ENCODE measurements around the gene RBMS3.

RBMS3 gene

DNA sequence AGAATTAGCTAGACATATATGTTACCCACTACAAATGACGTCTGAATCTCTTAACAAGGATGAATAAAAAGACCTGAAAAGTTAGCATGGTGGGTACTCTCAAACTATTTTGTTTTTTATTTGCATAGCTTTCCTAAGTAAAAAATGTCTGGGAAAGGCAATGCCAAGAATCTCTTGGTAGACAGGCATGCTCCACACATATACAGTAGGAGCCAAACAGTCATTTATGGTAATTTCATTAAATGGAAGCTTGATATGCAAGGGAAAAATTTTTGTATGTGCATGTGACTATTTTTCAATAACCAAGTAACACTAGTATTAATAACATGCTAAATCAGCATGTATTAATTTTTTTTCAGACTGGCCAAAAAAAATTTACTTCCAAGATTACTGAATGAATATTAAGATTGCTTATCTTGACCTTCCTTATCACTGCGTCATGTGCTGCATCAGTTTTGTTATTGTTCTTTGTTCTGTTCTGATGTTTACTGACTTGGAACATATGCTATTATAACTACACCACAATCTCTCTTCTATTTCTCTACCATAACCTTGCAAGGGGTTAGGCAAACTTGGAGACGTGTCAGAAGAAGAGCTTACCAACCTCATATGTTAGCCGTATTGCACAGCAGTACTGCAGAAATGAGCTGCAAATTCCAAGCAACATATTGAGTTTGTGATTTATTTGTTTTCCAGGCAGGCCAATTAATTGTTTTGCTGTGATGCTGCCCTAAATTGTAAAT lies 255.3 kb downstream of the RBMS3 start:
- FAIRE-seq = peak; percentile 67
- TF ChIP-seq, protein P1, sequence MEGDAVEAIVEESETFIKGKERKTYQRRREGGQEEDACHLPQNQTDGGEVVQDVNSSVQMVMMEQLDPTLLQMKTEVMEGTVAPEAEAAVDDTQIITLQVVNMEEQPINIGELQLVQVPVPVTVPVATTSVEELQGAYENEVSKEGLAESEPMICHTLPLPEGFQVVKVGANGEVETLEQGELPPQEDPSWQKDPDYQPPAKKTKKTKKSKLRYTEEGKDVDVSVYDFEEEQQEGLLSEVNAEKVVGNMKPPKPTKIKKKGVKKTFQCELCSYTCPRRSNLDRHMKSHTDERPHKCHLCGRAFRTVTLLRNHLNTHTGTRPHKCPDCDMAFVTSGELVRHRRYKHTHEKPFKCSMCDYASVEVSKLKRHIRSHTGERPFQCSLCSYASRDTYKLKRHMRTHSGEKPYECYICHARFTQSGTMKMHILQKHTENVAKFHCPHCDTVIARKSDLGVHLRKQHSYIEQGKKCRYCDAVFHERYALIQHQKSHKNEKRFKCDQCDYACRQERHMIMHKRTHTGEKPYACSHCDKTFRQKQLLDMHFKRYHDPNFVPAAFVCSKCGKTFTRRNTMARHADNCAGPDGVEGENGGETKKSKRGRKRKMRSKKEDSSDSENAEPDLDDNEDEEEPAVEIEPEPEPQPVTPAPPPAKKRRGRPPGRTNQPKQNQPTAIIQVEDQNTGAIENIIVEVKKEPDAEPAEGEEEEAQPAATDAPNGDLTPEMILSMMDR (IDR thresholded peaks at IDR 0.05; ENCODE audit: insufficient read depth, missing control alignments) = no peak
- no peak for DNase-seq (ENCODE audit: insufficient read length, low spot score)

- FAIRE-seq = no peak
- TF ChIP-seq, protein P1 (IDR thresholded peaks at IDR 0.05; ENCODE audit: insufficient read depth, missing control alignments) = no peak
- DNase-seq (ENCODE audit: insufficient read length, low spot score) = no peak
Observed at GRCh38 chr3:29537889-29538609, 257.2 kb downstream of the RBMS3 start.

DNA sequence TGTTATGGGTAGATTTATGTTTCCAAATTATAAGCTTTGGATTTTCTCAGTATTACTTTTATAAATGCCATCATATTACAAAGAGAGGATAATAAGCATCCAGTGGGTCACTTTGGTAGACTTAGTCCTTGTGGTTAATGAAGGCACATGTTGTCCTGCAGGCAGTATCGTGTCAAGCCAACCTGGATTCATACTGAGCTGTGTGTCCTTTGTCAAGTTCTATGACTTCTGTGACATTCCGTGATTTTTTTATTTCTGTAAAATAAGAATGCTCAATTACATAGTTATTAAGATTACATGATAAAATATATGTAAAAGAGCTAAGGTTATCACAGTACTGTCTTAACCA lies 257.7 kb downstream of the RBMS3 start:
- TF ChIP-seq, protein P1 (IDR thresholded peaks at IDR 0.05; ENCODE audit: insufficient read depth, missing control alignments) = no peak
- no peak for FAIRE-seq
- no peak for DNase-seq (ENCODE audit: insufficient read length, low spot score)

GRCh38 chr3:29540544-29540943 lies 259.7 kb downstream of the RBMS3 start:
- DNase-seq (ENCODE audit: insufficient read length, low spot score) (no peak), FAIRE-seq (no peak)
- TF ChIP-seq, protein P1 (IDR thresholded peaks at IDR 0.05; ENCODE audit: insufficient read depth, missing control alignments) = no peak

GRCh38 chr3:29544701-29545363 lies 264.0 kb downstream of the RBMS3 start:
- FAIRE-seq (peak; percentile 6), DNase-seq (ENCODE audit: insufficient read length, low spot score) (no peak)
- TF ChIP-seq, protein P1 (IDR thresholded peaks at IDR 0.05; ENCODE audit: insufficient read depth, missing control alignments) = no peak

- TF ChIP-seq, protein P1 (IDR thresholded peaks at IDR 0.05; ENCODE audit: insufficient read depth, missing control alignments) = no peak
- DNase-seq (ENCODE audit: insufficient read length, low spot score) (no peak), FAIRE-seq (no peak)
Observed at GRCh38 chr3:29545615-29546014, 264.7 kb downstream of the RBMS3 start.
